ENCODE data around the gene C1orf50.
"Not testable (repeated sequence)": the region's sequence is repeated elsewhere in the genome, so short reads cannot be mapped to it uniquely, and the experiment has no call there.

The C1orf50 gene

DNA sequence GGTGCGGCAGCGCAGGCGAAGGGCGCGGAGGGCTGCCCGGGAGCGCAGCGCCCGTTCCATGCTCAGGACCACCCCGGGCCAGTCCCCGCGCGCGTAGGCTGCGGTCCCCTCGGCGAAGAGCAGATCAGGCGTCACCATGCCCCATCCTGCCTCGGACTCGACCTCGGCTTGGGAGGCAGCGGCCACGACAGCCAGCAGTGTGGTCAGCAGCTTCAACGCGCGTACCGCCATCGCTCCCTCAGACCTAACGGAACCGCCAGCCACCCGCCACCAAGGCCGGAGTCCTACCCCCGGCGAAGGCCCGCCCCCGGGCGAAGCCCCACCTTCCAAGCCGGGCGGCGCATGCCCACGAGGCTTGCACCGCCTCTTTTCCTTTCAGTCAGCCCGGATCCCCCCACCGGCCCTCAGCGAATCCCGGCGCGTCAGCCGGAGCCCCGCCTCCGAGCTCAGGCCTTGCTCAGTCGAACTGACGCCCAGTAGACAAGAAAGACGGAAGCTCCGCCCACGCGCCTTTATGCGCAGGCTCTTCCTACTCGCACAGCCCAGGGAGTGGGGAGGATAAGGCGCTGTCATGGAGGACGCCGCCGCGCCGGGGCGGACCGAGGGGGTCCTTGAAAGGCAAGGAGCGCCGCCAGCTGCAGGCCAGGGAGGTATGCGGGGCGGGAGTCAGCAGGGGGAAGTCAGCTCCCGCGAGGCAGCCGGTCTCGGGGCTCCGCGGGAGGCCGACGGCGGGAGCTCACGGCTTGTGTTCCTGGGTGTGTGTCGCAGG is at the start of gene C1orf50, which contains the start of gene P3H1:
Gene C1orf50 (plus strand): TSS at position 509 of the 769 bp plus-strand sequence. CDS start 63 bp downstream, at position 572.
Gene P3H1 (minus strand): TSS at position 288 of the 769 bp plus-strand sequence. CDS start 57 bp downstream, at position 231.
- peak; percentile 95 for DNase-seq (ENCODE audit: low read depth)

DNA sequence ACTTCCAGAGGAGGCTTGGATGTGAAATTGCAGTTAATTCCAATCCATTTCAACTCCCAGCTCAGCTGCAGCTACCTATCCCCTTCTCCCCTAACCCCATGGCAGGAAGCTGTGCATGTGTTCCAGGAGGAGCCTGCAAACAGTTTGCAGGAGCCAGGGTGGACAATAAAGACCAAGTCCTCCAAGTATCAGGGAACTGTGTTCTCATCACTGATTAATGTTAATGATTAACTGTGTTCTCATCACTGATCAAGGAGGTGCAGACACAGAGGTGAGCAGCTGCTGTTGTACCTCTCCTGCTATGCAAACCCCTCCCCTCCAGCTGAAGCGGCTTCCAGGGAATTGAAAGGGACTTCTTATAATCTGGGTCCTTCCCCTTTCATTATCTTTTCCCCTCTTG is 46.2 kb upstream of the C1orf50 start:
- no peak for DNase-seq (ENCODE audit: low read depth)

DNA sequence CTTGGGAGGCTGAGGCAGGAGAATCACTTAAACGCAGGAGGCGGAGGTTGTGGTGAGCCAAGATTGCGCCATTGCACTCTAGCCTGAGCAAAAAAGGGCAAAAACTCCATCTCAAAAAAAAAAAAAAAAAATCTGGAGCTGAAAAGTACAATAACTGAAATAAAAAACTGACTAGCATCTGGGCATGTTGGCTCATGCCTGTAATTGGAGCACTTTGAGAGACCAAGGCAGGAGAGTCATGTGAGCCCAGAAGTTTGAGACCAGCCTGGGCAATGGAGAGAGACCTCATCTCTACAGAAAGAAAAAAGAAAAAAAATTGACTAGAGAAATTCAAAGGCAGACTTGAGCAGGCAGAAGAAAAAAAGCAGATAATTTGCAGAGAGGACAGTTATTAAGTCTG is 45.1 kb upstream of the C1orf50 start:
- no peak for DNase-seq (ENCODE audit: low read depth)

DNA sequence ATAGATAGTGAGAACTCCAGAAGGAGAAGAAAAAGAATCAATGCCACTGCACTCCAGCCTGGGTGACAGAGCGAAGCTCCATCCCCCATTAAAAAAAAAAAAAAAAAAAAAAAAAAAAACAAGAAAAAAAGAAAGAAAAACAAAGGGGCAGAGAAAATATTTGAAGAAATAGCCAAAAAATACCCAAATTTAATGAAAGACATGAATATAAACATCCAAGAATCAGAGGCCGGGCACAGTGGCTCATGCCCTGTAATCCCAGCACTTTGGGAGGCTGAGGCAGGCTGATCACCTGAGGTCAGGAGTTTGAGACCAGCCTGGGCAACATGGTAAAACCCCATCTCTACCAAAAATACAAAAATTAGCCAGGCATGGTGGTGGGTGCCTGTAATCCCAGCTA is 44.6 kb upstream of the C1orf50 start:
- DNase-seq (ENCODE audit: low read depth), result not testable (repeated sequence)

DNA sequence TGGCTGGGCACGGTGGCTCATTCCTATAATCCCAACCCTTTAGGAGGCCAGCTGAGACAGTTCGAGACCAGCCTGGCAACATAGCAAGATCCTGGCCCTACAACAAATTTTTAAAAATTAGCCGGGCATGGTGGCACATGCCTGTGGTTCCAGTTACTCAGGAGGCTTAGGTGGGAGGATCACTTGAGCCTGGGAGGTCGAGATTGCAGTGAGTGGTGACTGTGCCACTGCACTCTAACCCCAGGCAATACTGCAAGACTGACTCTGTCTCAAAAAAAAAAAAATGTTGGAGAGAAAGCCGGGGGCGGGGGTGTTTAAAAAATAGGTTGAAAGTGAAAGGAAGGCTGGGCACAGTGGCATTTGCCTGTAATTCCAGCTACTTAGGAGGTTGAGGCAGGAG is 43.5 kb upstream of the C1orf50 start:
- DNase-seq (ENCODE audit: low read depth), result no peak

DNA sequence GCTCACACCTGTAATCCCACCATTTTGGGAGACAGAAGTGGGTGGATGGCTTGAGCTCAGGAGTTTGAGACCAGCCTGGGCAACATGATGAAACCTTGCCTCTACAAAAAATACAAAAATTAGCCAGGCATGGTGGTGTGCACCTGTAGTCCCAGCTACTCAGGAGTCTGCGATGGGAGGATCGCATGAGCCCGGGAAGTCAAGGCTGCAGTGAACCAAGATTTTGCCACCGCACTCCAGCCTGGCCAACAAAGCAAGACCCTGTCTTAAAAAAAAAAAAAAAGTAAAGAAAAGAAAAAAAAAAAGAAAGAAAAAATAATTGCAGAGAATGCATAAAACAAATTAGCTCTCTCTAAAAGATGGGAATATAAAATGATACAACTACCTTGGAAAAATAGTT is 41.2 kb upstream of the C1orf50 start:
- not testable (repeated sequence) for DNase-seq (ENCODE audit: low read depth)

DNA sequence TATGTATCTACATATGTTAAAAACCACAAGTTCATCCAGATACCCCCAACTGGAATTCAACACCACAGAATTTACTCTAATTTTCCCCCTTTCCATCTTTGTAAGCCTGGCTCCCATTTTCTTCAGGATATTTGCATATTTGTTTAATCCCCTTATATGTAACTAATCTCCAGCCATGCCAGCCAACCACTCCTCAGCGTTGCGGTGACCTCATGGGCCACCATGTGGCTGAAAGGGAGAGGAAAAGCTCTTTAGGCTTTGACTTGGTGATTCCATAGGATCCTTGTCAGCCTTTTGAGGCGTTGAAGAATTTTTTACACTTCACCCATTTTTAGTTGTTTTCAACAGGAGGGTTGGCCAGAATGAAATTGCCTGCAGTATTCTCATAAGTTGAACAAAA is 37.0 kb upstream of the C1orf50 start:
- DNase-seq (ENCODE audit: low read depth), result no peak

DNA sequence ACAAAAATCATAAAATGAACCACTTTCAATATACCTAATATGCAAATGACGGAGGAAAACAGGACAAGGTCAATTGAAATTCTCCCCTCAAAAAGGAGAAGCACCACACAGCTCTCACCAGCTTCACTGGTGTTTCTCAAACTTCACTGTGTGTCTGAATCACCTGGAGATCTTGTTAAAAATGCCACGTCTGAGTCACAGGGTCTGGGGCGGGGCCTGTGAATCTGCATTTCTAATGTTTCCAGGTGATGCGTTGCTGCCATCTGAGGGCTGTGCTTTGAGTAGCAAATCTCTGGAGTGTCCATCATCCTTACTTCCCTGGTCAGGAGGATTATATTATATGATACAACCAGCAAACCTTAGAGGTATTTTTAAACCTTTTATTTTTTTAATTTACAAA is 36.1 kb upstream of the C1orf50 start:
- DNase-seq (ENCODE audit: low read depth), result no peak

DNA sequence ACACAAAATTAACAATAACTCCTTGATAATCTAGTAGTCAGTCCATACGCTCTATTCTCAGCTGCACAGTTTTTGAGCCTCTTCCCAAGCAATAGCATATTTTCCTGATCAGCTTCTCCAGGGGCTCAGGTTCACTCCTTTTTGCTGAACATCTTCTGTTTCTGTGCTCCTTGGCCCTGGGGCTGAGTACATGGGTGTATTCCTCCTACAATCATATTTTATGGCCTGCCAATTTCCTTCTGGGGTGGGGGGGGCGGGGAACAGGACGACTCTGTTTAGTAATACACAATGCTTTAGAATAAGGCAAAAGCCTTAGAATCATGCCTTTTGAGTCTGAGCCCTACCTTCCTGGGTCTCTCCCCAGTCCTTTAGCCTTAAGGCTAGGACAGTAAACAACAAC is 35.5 kb upstream of the C1orf50 start:
- DNase-seq (ENCODE audit: low read depth), result no peak

DNA sequence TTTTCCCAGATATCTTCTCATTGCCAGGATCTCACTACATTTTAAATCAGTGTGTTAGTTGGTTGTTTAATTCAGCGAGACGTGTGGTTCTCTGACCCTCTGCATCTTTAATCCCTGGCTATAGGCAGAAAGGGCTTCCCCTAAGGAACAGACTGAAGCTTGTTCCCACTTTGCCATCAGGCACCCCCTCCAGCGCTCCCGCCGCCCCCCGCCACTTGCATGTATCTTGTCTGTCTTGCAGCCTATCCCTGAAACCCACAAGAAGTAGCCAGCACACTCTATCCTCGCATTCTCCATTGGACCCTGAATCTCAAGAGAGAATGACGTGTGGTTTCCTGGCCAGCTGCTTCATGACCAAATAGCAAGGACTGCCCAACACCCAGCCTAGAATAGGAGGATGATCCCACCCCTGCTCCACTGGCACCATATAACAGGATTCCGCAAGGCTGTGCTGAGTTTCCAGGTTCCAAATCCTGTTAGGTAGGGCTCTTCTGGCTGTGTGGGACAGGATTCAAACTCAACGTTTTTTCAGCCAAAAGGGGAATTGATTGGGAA is 34.8 kb upstream of the C1orf50 start:
- DNase-seq (ENCODE audit: low read depth), result no peak

DNA sequence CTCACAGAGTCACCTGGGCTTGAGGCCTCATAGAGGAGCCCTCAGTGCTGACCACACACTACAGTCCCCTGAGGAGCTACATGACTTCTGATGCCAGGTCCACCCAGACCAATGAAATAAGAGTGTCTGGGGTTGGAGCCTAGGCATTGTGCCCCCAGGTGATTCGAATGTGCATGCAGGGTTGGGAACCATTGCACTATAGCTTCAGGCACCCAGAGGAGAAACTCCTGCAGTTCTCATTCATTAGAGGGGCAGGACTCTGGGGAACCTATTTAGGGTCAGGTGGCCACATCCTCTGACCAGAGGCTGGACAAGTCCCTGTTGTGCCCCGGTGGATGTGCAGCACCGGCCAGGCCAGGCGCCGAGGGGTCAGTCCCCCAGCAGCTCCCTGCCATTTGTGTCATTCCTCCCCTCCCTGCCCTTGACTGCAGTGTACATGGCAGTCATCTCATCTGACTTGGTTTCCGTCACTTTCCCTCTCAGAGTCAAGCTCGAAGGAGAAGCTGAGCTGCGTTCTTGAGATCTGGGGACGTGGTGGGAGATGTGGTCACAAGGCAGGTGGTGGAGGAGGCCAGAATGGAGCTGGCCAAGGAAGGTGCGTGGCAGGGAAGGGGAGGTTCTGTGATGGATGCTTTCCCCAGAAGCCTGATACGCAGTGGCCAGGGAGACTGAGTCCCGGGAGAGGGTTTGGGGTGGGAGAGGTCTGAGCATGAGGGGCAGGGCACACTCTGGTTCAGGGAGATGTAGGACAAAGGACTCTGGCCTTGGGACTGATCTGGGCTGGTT is 33.4 kb upstream of the C1orf50 start:
- DNase-seq (ENCODE audit: low read depth), result no peak

DNA sequence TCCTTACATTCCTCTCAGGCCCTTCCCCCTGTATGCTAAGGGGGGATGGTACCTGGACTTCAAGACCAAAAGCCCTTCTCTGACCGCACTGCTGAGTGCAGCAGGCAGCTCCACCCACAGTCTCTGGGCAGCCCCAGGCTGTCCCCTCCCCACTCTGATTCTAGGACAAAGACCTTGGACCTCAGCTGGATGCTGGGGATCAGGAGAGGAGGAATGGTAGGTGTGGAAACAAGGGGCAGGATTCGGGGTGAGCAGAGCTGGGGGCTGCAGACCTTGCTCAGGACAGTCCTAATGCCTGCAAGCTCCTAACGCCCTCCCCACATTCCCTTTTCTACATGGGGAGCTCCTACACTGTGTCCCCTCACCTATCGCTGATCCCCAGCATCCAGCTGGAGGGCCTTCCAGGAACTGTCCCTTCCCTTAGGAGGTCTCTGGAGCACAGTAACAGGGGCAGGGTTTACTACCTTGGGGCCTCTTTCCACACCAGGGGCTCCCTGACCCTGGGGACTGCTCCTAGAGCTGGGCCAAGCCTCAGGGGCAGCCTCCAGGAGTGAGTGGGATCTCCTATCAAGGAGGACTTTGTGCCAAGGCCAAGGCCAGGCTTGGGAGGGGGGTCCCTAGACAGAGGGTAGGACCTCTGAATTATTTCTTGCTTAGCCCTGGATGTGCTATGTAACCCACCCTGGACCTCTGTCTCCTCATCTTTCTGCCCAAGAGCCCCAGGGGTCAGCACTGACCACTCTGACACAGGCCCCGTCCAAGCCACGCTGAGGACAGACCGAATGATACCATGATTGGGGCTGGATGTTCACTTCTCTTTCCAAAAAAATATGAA is 32.6 kb upstream of the C1orf50 start:
- no peak for DNase-seq (ENCODE audit: low read depth)

DNA sequence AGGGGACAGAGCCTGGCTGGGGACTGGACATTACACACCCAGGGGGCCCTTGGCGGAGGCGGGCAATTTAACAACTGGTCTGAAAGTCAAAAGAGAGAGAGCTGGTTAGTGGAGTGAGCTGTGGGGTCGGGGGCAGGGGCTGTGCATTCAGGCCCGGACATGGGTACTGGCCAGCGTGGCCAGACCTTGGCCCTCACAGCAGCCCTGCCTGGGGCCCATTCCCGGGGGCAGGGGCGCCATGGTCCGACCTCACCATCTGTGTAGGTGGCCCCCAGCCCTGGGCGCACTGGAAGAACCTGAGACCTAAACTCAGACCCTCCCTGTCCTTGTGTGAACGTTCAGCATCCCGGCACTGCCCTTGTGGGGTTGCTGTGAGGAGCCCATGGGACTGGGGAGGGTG is 32.0 kb upstream of the C1orf50 start:
- DNase-seq (ENCODE audit: low read depth), result no peak

DNA sequence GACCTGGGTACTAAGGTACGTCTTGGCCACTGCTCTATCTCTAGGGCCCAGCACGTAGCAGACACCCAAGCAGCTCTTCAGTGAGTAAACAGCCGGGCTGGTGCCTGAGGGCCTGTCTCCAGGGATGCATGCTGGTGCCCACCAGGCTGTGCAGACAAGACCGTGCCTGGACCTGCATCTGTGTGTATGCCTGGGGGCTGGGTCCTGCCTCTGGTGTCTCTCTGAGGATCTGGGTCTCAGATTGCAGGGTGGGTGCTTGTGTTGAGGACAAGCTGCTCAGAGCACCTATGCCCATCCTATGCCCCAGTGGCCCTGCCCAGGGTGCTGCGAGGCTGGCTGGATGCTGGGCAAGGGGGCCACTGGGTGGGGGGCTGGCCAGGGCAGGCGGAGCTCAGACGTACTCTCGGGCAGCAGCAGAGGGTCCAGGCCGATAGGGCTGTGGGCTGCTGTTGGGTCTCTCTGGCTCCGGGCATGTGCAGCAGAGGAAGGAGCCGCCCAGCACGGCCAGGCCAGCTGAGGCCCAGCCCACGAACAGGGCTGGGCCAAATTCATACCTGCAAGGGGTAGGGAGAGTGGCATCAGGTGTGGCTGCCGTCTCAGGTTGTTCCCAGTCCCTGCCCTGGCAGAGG is 31.5 kb upstream of the C1orf50 start:
- DNase-seq (ENCODE audit: low read depth), result no peak

DNA sequence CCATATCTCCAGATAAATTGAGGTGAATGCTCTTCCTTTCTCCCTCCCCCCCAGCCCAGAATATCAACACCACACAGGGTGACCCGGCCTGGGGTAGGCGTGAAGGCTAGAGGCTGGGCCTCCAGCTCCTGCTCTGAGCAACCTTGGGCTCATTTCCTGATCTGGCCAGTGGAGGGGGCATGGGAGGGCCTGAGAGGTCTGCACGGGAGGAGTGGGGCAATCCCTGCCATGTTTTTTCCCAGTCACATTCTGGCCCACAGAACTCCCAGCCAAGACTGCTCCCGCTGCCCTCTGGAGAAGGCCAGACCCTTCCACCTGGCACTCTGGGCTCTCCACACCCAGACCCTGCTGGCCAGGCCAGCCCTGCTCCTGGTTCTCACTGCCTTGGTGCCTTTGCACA is 30.9 kb upstream of the C1orf50 start:
- no peak for DNase-seq (ENCODE audit: low read depth)

DNA sequence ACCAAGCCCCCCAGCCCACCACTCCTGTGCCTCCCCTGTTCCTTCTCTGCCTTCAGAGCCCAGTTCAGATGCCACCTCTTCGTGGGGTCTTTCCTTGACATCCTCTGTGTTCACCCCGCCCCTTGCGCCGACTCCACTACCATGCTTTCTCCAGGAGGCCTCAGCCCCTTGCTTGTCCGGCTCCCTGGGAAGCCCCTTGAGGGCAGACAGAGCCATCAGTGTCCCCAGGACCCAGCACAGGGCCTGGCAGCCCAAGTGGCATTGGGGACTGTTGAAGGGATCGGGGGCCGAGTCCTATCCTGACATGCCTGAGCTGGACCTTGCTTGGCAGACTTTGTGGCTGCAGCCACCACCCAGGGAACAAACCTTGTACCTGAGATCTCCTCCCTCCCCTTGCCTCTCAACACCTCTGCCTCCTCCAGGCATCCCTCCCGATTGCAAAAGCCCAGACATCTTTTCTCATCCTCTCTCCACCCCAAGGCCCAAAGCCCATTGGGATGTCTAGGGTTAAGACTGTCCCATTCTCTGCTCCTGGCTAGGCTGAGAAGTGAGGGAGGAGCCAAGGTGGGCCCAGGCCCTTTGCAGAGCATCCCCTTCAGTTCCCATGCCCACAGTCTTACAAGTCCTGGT is 30.4 kb upstream of the C1orf50 start:
- no peak for DNase-seq (ENCODE audit: low read depth)

DNA sequence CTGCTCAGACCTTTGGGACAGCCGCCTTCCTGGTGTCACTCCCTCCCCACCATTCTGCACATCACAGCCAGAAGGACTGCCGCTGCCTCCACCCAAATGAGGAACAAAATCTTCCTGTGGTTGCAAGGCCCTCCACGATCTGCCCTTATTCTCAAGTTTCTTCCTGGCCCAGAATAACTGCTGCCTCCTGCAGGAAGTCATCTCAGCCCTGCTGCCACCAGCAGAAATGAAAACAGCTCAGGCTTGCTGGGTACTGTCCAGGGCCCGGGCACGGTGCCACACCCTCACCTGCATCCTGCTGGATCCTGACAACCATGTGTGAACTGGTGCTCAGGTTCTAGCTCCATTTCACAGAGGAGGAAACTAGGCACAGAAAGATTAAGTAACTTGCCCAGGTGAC is 29.8 kb upstream of the C1orf50 start:
- no peak for DNase-seq (ENCODE audit: low read depth)

DNA sequence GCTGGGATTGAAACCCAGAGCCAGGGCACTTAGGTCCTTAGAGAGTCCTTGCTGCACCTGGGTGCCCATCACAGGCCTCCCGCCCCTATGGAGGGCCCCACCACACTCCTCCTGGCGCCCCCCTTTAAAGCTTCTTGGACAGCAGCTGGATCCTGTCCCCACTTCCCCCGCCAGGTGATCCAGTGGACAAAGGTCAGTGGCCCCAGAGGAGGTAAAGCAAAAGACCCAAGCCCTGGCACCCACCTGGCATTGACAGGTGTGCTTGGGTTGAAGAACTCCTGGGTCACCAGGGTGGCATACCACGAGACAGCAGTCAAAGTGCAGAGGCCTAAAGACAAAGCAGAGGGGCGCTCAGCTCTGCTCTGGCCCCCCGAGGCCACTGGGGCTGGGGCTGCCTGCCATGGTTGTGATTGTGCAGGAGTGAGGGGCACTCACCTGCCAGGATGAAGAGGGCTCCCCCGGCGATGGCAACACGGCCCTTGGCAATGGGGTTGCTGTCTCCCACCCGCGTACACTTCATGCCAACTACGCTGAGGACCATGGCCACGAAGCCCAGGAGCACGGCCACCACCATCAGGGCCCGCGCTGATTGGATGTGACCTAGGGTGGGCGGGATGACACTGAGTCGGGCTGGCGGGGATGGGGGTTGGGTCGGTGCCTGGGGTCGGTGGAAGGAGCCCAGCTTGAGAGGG is 28.9 kb upstream of the C1orf50 start:
- no peak for DNase-seq (ENCODE audit: low read depth)

DNA sequence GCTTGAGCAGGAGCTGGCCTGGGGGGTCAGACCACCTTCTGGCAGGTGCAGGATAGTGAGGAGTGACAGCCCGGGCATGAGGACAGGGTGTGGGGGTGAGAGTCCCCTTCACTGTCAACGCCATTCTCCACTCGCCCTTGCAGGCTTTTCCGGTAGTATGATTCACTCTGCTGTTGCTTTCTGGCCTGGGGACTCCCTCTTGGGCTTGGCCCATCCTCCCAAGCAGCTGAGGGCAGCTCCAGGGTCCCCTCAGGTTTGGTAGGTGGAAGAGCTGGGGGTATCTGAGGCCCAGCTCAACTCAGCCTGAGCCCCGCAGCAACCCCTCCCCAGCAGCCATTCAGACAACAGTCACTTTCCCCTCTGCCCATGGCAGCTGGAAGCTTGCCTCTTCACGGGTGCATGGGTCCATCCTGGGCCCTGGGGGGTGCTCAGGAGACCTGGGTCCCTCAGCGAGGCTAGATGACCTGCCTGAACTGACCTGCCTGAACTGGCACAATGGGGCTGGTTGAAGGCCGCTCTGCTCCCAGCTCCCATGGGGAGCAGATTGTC is 28.3 kb upstream of the C1orf50 start:
- no peak for DNase-seq (ENCODE audit: low read depth)
